GM19099 (cell line): ENCODE data around the gene HLA-DQA1.

Source experiments
- POLR2A ChIP-seq: IDR thresholded peaks from 3 replicates; pipeline ENCODE4 v1.6.1; 2011; ENCODE audit warnings: low read depth; ENCODE audit not compliant: insufficient read length; ENCODE audit errors: extremely low read depth

HLA-DQA1 gene

DNA sequence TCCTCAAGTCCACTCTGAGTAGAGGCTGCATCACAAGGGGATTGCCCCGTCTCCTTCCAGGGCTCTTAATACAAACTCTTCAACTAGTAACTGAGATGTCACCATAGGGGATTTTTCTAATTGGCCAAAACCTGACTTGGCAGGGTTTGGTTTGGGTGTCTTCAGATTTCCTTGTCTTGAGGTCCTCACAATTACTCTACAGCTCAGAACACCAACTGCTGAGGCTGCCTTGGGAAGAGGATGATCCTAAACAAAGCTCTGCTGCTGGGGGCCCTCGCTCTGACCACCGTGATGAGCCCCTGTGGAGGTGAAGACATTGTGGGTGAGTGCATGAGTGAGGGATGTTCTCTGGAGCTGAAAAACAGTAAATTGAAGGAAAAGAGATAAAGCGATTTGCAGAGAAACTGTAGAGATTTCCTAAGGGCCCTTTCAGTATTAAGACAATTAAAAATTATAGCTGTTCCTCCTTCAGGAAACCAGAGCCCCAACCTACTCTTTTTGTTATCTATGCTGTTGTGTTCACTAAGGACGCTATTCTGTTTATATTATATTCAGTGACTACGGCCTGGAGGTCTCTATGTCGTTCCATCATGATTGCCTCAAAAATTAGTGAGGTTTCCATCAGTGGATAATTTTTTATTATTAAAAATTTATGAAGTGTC, at the start of gene HLA-DQA1:
Gene HLA-DQA1 (plus strand): TSS at position 188 of the 662 bp plus-strand sequence. CDS start 53 bp downstream, at position 241.
- peak; percentile 98 for TF ChIP-seq POLR2A

DNA sequence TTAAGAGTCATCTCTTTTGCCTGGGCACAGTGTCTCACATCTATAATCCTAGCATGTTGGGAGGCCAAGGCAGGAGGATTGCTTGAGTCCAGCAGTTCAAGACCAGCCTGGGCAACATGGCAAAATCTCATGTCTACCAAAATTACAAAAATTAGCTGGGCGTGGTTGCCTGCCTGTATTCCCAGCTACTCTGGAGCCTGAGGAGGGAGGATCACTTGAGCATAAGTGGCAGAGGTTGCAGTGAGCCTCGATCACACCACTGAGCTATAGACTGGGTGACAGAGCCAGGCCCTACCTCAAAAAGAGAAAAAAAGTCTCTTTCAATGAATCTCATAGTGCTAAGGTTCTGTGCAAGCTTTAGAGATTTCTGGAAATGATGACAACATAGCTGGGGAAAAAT, 49.0 kb upstream of the HLA-DQA1 start:
- peak; percentile 13 for TF ChIP-seq POLR2A

DNA sequence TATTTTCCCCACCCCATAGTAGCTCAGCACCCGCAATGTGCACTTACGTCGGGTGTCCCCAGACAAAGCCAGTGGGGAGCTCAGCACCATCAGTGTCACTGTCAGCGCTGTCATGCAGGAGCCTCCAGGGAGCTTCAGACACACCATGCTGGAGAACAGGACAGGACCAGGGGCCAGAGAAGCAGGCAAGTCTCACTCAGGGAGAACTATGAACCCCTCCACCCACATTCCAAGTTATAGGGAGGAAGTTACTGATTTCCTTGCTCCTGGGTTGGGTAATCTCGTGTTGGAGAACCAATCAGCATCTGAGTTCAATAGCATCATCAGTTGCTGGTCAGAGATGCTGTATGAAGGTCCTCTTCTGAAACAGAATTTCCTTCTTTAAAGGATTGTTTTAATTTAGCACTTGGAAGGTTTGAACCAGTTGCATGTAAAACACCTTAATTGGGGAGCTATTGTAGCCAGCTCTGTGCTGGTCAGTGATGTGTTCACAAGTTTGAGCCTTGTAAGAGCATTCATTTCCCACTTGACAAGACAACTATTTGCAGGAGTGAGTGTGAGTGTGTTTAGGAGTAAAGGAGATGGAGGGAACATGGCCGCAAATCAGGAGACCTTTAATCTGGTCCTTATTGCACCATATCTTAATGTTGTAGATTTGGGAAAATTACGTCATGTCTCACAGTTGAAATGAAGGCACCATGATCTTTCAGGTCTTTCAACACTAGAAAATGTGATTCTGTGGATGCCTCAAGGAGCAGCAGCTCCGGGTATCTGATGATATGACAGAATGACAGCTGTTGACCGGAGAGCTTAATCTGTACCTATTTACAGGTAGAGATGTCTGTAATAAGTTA, 47.4 kb upstream of the HLA-DQA1 start, which contains the start of gene HLA-DRB1:
Gene HLA-DRB1 (minus strand): TSS at position 253 of the 854 bp plus-strand sequence. CDS start 106 bp downstream, at position 147.
- peak; percentile 88 for TF ChIP-seq POLR2A

DNA sequence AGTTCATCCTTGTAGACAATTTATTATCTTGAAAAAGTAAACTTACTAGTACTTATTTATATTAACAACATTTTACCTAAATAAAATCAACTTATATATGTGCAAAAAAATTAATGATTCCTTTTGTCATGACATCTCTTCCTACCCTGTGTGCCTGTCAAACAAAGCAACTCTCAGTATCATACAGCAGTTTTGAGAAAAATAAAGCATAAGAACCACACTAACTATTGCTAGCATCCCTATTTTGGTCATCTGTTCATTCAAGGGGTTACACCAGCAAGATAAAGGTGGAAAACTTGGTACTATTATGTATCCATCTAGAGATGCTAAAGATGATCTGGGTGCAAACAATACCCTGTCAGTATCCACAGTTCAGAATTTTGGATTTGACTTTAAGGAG, 40.2 kb upstream of the HLA-DQA1 start:
- TF ChIP-seq POLR2A = no peak

DNA sequence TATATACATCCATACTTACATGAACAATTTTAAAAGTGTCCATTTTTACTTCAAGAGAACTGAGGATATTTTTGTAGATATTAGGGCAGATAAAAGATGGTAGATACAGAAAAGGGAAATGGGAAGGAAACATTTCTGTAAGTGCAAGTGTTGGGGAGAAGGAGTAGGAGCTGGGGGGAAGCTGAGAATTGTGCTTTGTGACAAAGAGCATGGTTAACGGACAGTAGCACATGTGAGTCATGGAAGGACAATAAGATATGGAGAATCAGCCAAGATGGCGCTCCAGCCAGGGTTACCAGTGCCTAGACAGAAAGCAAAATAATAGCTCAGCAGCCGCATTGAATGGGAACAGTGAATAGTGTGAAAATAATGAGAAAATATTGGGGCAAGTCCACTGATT, 34.8 kb upstream of the HLA-DQA1 start:
- TF ChIP-seq POLR2A = no peak

DNA sequence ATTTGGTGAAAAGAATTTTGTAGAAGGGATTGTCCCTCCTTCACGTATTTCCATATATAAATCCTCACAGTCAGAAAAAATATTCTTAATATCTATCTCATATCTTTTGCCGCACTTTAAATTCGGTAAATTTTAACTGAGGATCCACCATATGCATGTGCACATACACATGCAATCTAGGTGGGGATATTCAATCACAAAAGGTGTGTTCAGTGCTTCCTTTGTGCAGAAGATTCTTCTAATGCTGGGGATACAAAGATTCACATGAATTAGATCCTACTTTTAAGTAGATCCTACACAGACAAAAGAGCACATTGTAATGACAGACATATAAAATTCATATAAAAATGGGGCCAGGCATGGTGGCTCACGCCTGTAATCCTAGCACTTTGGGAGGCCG, 34.0 kb upstream of the HLA-DQA1 start:
- TF ChIP-seq POLR2A = no peak

DNA sequence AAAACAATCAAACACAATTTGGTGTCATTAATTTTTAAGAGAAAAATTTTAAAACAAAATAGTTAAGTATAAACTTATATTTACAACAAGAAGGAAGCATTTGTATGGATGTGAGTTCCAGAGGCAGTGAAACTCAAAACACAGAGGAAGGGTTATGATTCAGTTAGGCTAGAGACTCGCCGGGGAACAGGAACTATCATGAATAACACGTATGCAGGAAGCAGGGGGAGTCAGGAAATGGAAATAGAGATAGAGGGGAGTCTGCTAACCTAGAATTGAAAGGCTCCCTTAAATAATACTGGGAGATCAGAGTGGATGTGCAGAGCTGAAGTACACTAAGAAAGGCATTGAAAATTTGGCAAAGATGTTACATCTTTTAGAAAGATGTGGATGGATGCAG, 33.3 kb upstream of the HLA-DQA1 start:
- no peak for TF ChIP-seq POLR2A

DNA sequence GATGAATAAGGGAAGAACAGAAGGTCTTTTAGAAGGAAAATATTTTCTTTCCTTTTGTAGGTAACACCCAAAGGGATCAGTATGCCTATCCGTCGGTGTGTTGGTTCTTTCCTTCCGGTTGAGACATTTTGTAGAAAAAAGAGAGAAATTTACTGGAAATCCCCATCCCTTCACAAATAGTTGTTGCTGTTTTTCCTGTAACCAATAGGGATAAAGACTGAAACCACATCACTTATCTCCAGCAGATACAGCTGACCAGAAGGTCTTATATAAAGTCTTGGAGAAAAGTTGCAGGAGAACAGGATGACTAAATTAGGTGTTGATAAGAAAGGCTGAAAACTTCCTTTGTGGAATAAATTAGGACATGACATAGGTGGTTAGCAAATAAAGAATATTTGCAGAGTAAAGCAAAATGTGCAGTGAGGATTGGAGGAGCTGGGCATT, 32.8 kb upstream of the HLA-DQA1 start:
- TF ChIP-seq POLR2A = no peak

DNA sequence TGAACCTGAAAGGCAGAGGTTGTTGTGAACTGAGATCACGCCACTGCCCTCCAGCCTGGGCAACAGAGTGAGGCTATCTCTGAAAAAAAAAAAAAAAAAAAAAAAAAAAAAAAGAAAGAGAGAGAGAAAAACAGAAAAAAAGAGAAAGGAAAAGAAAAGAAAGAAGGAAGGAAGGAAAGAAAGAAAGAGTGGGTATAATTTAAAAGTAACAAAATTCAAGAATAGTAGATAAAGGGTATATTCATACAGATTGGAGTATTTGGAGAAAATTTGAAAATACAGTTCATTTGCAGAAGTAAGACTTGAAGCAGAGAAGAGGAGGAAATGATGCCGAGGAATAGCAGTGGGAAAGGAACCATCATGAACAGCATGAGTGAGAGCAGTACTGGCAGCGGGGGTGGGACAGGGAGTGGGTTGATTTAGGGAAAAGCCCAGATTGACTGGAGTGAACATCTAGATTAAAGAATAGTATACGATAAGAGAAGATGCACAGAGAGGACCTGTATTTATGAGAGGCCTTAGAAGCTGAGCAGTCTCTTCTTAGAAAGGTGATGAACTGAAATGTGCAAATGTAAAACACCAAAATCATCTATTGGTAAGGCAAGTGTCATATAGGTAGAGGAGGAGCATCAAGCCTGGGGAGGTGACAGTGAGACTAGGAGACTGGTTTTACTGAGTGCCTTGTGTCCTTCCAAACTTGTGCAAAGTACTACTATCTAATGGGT, 29.8 kb upstream of the HLA-DQA1 start:
- peak; percentile 49 for TF ChIP-seq POLR2A

DNA sequence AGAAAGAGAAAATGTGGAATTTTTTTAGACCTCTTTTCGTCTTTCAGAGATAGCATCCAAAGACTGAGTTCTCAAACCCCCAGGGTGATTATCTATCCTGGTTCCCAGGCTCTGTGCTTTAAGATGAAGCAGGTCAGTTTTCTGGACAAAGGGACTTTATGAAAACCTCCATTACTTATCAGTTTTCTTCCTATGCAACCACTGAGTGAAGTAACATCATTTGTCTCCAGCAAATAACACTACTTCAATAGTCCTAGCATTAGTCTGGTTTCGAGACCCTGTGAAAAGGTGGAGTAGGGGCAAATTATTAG, 29.3 kb upstream of the HLA-DQA1 start:
- no peak for TF ChIP-seq POLR2A

DNA sequence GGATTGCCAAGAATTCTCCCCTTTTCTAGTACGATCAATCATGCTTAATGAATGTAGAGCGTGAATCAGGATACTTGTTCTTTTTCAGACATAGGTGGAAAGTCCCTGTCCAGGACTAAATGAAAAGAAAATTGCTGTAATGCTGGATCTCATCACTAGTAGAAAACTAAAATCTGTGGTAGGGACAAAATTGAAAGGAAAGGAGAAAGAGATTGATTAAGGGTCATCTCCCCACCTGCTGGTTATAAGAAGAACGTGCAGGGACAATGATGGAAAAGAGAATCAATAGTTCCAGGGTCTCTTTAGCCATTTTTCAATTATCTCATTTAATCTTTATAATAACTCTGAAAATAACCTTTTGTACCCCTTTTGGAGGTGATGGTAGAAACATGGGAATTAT, 28.8 kb upstream of the HLA-DQA1 start:
- no peak for TF ChIP-seq POLR2A

DNA sequence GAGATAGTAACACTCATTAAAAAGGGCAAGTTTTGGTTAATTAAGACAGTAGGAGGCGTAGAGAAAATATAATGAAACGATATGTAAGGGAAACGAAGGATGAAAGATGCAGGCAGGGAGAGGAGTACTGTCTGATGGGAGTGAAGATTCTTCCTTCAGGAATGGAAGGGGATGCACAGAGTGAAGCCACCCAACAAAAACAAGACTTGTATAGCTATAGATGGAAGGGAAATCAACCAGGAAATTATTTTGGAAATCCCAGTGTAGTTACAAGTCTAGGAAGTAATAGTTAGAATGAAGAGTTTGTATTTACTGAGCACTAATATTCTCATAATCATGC, 27.8 kb upstream of the HLA-DQA1 start:
- no peak for TF ChIP-seq POLR2A

DNA sequence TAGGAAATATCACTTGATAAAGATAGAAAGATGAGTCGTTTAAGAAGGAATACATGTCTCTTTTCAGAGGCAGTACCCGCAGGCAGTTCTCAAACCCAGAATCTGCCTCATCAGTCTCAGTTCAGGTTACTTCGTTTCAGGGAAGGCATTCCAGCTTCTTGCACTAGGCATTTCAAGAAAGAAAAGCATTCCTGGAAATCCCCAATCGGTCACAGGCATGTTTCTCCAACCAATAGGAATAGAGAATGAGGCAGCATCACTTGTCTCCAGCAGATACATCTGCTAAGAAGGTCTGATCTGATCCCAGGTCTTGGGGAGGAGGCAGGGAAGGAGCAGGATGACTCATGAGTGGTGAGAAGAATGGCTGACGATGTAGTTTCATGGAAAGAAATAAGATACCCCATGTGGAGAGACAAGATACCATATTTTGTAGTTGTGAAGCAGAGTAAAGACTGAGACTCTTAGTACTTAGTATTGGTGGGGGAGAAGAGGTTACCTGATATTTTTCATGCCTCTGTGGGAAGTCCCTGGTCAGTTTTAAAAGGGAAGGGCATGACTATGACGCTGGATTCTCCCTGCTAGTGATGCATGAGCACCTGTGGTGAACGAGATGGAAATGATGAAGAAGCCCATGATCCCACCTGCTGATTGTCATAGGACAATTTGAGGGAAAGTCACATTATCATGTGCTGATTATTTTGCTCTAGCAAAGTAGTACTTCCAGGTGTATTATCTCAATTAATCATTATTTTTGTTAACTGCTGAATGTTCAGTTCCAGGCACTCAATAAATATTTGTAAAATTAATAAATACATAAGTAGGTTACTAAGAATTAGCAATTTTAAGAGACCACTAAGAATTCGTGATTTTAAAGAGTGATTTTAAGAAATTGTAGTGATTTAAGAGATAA, 27.2 kb upstream of the HLA-DQA1 start:
- peak; percentile 61 for TF ChIP-seq POLR2A

DNA sequence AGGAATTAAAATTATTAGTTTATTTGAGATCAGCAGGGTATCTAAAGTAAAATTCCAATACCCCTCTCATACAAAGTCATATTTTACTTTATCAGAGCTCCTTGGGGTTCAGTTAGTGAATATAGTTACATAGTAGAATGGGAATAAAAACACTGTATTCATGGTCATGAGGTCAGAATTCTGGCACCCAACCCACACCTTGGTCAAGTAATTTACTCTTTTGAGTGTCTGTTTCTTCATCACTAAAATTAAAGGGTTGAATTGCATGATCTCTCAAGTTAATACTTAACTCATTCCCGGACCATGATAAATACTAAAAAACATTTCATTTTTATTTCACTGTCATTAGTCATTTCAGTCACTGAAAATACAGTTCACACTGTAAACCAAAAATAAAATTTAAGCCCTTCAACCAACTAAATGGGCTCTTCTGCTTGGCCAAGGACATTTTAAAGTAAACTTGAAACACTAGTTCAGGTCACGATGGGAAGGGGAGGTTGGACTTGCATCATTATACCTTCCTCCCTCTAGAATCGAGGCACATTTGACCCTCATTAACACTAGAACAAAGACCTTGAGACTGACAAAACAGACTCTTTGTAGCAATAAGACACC, 26.4 kb upstream of the HLA-DQA1 start:
- no peak for TF ChIP-seq POLR2A
